Transverse colon (tissue), 4 donors: ENCODE data around the gene HARBI1.
A peak's percentile ranks its signal among the peaks of the same experiment; 100 is the strongest.

Source experiments
- EP300 ChIP-seq: sonication (generic); formaldehyde crosslinking; IDR thresholded peaks from one replicate; pipeline ENCODE4 v1.6.1; 2017; ENCODE audit warnings: antibody characterized with exemption, low read depth
- POLR2A ChIP-seq: fragments of 450-650 bp; IDR thresholded peaks from one replicate; pipeline ENCODE4 v1.6.1; 2016; ENCODE audit warnings: antibody characterized with exemption, mild to moderate bottlenecking, moderate library complexity
- POLR2AphosphoS5 ChIP-seq, 3 donors: sonication (generic); formaldehyde crosslinking; IDR thresholded peaks; one replicate each; pipeline ENCODE4 v1.6.1; 2016; ENCODE audit warnings: antibody characterized with exemption in 3 of 3
- TF ChIP-seq, protein P1 (sequence below), 5 experiments: fragments of 200-600 bp in 3 of 5; fragments of 450-650 bp in 2 of 5; sonication (generic) in 3 of 5; IDR thresholded peaks; 1 replicate in 2 of 5; 2 replicates in 3 of 5; pipeline ENCODE4 v1.5.1; 2016 to 2017; ENCODE audit warnings: antibody characterized with exemption in 5 of 5, inconsistent platforms in 3 of 5, mild to moderate bottlenecking in 2 of 5, moderate library complexity in 1 of 5

- TF ChIP-seq, protein P1, sequence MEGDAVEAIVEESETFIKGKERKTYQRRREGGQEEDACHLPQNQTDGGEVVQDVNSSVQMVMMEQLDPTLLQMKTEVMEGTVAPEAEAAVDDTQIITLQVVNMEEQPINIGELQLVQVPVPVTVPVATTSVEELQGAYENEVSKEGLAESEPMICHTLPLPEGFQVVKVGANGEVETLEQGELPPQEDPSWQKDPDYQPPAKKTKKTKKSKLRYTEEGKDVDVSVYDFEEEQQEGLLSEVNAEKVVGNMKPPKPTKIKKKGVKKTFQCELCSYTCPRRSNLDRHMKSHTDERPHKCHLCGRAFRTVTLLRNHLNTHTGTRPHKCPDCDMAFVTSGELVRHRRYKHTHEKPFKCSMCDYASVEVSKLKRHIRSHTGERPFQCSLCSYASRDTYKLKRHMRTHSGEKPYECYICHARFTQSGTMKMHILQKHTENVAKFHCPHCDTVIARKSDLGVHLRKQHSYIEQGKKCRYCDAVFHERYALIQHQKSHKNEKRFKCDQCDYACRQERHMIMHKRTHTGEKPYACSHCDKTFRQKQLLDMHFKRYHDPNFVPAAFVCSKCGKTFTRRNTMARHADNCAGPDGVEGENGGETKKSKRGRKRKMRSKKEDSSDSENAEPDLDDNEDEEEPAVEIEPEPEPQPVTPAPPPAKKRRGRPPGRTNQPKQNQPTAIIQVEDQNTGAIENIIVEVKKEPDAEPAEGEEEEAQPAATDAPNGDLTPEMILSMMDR (IDR thresholded peaks at IDR 0.05): no peak
- no peak for TF ChIP-seq POLR2A
- TF ChIP-seq EP300: no peak
- peak; percentile 21 to 43 (median 41) for TF ChIP-seq POLR2AphosphoS5 (IDR thresholded peaks at IDR 0.05)
Observed at GRCh38 chr11:46649180-46649738, 32.2 kb upstream of the HARBI1 start.
